Subcutaneous adipose tissue (tissue), 4 donors: Measurements from ENCODE around the gene EXD3. TPM values are rescaled to one million over a fixed set of nuclear protein-coding genes. Genes with fewer than 3 reads are reported as not detected.

Experiments used
- total RNA-seq, 4 donors: library from RNA; depleted of rRNA; stranded (reverse); fragments of >200 nt; gene quantifications; one replicate each; pipeline ENCODE4 v1.1.0, GENCODE V29; 2016
- TF ChIP-seq, protein P1 (sequence below): fragments of 450-650 bp; IDR thresholded peaks from one replicate; pipeline ENCODE4 v1.5.1; 2016; ENCODE audit warnings: low read depth, mild to moderate bottlenecking, control low read depth, antibody characterized with exemption, moderate library complexity

Gene EXD3
- total RNA-seq, 4 donors from 2014 or later, result 7.5 to 44.6 (median 10.5) TPM

DNA sequence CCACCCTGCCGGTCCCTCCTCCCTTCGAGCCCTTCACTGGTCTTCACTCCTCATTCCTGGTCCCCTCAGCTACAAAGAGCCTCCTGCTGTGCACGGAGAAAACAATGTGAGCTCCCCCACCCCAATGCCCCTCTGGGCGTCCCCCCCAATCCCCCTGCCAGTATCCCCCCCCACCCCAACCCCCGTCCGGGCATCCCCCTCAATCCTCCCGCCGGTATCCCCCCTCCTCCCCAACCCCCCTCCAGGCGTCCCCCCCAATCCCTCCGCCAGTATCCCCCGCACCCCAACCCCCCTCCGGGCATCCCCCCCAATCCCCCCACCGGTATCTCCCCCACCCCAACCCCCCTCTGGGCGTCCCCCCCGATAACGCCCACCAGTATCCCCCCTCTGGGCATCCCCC lies 42.8 kb downstream of the EXD3 start:
- TF ChIP-seq, protein P1, sequence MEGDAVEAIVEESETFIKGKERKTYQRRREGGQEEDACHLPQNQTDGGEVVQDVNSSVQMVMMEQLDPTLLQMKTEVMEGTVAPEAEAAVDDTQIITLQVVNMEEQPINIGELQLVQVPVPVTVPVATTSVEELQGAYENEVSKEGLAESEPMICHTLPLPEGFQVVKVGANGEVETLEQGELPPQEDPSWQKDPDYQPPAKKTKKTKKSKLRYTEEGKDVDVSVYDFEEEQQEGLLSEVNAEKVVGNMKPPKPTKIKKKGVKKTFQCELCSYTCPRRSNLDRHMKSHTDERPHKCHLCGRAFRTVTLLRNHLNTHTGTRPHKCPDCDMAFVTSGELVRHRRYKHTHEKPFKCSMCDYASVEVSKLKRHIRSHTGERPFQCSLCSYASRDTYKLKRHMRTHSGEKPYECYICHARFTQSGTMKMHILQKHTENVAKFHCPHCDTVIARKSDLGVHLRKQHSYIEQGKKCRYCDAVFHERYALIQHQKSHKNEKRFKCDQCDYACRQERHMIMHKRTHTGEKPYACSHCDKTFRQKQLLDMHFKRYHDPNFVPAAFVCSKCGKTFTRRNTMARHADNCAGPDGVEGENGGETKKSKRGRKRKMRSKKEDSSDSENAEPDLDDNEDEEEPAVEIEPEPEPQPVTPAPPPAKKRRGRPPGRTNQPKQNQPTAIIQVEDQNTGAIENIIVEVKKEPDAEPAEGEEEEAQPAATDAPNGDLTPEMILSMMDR, result no peak

DNA sequence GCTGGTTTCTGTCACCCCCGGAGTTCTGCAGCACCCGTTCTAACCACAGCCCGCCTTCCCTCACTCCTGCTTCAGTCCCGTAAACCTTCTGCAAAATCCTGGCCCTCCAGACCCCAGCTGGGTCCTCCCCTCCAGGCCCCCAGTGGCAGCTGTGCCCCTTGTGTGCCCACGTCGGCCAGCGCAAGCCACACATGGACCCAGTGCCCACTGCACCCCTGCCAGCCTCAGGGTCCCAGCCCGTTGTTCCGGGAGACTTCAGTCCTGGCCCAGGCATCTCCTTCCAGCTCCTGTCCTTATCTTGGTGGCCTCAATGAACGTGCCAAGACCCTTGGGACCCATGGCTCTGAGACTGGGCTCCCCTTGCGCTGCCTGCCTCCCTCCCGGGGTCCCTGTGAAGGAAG lies 43.2 kb downstream of the EXD3 start:
- TF ChIP-seq, protein P1, result no peak

DNA sequence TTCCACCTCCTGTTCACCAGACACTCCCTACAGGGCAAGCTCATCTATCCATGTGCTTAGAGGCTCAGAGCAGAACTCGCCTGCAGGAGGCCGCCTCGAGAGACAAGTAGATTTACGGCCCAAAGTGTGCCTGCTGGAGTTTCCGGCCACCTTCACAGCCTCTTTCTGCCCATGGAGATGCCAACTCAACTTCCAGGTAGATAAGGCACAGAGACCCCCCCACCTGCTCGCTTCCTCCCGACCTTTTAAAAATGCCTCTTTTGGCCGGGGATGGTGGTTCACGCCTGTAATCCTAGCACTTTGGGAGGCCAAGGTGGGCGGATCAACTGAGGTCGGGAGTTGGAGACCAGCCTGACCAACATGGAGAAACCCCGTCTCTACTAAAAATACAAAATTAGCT lies 46.6 kb downstream of the EXD3 start:
- TF ChIP-seq, protein P1, result no peak

DNA sequence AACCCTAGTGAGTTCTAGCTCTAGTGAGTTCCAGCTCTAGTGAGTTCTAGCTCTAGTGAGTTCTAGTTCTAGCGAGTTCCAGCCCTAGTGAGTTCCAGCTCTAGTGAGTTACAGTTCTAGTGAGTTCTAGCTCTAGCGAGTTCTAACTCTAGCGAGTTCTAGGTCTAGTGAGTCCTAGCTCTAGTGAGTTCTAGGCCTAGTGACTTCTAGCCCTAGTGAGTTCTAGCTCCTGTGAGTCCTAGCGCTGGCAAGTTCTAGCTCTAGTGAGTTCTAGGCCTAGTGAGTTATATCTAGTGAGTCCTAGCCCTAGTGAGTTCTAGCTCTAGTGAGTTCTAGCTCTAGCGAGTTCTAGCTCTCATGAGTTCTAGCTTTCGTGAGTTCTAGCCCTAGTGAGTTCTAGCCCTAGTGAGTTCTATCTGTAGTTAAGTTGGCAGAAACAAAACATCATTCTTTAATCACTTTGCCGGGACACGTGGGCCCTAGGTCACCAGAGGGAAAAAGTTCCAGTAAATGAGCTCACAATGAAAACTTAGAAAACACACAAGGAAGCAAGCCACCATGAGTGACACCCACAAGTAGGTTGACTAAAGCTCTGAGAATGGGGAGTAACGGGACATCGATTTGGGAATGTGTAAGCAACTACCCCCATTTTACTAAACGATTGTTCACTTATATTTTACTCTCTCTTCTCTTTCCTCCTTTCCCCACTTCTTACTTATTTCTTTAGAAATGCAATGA lies 47.5 kb downstream of the EXD3 start:
- TF ChIP-seq, protein P1, result no peak

DNA sequence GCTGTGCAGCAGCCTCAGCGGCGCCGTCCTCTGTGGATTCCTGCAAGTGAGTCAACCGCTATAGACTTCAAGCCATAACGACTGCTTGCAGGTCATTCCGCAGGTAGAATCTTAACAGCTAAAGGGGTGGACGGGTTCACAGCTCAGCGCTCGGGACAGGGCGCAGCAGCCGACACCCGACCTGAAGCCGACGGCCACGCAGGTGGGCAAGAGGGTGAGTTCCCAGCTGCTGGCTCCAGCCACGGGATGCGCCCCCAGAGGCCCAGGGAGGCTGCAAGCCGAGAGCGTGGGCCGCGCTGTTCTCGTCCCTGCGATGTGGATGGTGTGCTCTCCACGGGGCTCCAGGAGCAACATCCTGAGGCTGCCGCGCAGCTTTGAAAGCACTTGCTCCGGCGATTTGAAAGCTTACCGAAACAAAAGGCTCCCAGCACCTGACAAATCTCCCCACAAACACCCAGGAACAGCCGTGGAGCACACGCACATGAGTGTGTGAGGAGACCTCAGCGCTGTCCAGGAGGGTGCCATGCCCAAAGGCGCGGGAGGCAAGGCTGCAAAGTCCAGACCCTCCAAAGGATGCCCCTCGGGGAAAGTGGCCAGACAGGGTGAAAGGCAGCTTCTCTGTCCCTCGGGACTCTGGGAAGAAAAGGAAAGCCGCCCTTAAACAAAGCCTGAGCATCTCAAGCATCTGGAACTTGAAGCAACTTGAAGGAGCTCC lies 48.7 kb downstream of the EXD3 start:
- TF ChIP-seq, protein P1, result no peak

DNA sequence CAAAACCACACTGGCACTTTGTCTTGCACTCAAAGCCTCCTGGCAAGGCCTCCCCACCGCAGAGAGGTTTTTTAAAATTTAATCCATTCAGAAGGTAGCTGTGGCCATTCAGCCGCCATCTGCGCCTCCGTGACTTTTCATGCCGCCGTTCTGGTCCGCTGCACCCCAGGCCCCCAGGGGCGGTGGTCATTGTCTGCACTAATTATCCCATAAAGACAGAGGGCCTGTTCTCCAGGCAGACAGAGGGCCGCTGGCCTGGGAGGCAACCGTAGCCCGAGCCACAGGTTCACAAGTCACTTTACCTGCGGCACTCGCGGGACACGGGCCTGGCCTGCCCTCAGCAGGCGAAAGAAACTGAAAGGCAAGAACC lies 49.4 kb downstream of the EXD3 start:
- TF ChIP-seq, protein P1, result no peak
